Measurements from ENCODE around the gene ZNF235.

- TF ChIP-seq CTCF (IDR thresholded peaks at IDR 0.05) (no peak), POLR2A (IDR thresholded peaks at IDR 0.05) (no peak)
These were observed 39.4 kb upstream of the ZNF235 start for GRCh38 chr19:44344255-44344654.
